PC-3 (cell line): Measurements from ENCODE around the gene NACAD. TPM values are rescaled to one million over a fixed set of nuclear protein-coding genes. Genes with fewer than 3 reads are reported as not detected.

Source experiments
- ATAC-seq: fragments of 200-7000 bp; cut with Tn5 transposase; 2 replicates; pipeline ENCODE4 v1.9.1; 2020; ENCODE audit warnings: mild to moderate bottlenecking, moderate library complexity
- BruUV-seq: library from RNA; stranded (reverse); fragments of 400-500 nt; replicated peaks from 2 replicates; lab custom pipeline; 2021; lab: Mats Ljungman, UMichigan
- CTCF ChIA-PET: fragments of 300-600 bp; sonication (Branson Sonifier 250); formaldehyde crosslinking; loops from one replicate; lab custom pipeline; 2022; ENCODE audit warnings: antibody characterized with exemption; lab: Charles Lee
- POLR2A ChIA-PET: fragments of 300-600 bp; sonication (Branson Sonifier 250); formaldehyde crosslinking; loops from one replicate; lab custom pipeline; 2022; ENCODE audit warnings: antibody characterized with exemption; ENCODE audit not compliant: unreplicated experiment; lab: Charles Lee
- DNase-seq: peaks from one replicate; pipeline ENCODE4 v3.0.0-alpha.2; 2015
- H2AFZ ChIP-seq: fragments of 300-600 bp; sonication (generic); 2 replicates; pipeline ENCODE4 v1.6.0; 2016; ENCODE audit warnings: antibody characterized with exemption, low read length
- H3F3A ChIP-seq: fragments of 300-600 bp; sonication (generic); one replicate; pipeline ENCODE4 v1.6.0; 2017; ENCODE audit warnings: antibody characterized with exemption, low read length, control low read depth, mild to moderate bottlenecking; ENCODE audit not compliant: unreplicated experiment
- H3K27ac ChIP-seq: fragments of 300-600 bp; sonication (generic); 2 replicates; pipeline ENCODE4 v1.5.1; 2016; ENCODE audit warnings: mild to moderate bottlenecking, low read length
- H3K27me3 ChIP-seq: fragments of 300-600 bp; sonication (generic); 2 replicates; pipeline ENCODE4 v1.6.1; 2016; ENCODE audit warnings: low read length, mixed read lengths
- H3K36me3 ChIP-seq: fragments of 300-600 bp; sonication (generic); 2 replicates; pipeline ENCODE4 v1.6.1; 2016; ENCODE audit warnings: low read depth, mixed run types, low read length, mixed read lengths
- H3K4me1 ChIP-seq: fragments of 300-600 bp; sonication (generic); 2 replicates; pipeline ENCODE4 v1.5.1; 2016; ENCODE audit warnings: low read length; ENCODE audit not compliant: insufficient read depth
- H3K4me2 ChIP-seq: fragments of 300-600 bp; sonication (generic); 2 replicates; pipeline ENCODE4 v1.6.0; 2016; ENCODE audit warnings: low read length
- H3K4me3 ChIP-seq: fragments of 300-600 bp; sonication (generic); 2 replicates; pipeline ENCODE4 v1.5.1; 2016; ENCODE audit warnings: mild to moderate bottlenecking, low read length, mixed read lengths
- H3K79me2 ChIP-seq: fragments of 300-600 bp; sonication (generic); 2 replicates; pipeline ENCODE4 v1.6.1; 2017; ENCODE audit warnings: low read length, mixed read lengths
- H3K9ac ChIP-seq: fragments of 300-600 bp; sonication (generic); 2 replicates; pipeline ENCODE4 v1.6.0; 2016; ENCODE audit warnings: mild to moderate bottlenecking, low read length
- H3K9me2 ChIP-seq: fragments of 300-600 bp; sonication (generic); replicated peaks from 2 replicates; pipeline ENCODE4 v1.6.1; 2016; ENCODE audit warnings: mixed run types, low read length, mixed read lengths
- H3K9me3 ChIP-seq: fragments of 300-600 bp; sonication (generic); 2 replicates; pipeline ENCODE4 v1.6.1; 2016; ENCODE audit warnings: low read length, mixed read lengths
- H4K20me1 ChIP-seq: fragments of 300-600 bp; sonication (generic); 2 replicates; pipeline ENCODE4 v1.6.1; 2016; ENCODE audit warnings: low read length, mixed read lengths
- CTCF ChIP-seq: fragments of 300-600 bp; sonication (generic); conservative IDR thresholded peaks from 2 replicates; pipeline ENCODE4 v1.5.1; 2017; ENCODE audit warnings: antibody characterized with exemption, low read depth, mild to moderate bottlenecking, low read length
- EZH2 ChIP-seq: fragments of 300-600 bp; sonication (generic); IDR thresholded peaks from one replicate; pipeline ENCODE4 v1.6.1; 2017; ENCODE audit warnings: antibody characterized with exemption, mild to moderate bottlenecking, low read length; ENCODE audit not compliant: unreplicated experiment
- EZH2phosphoT487 ChIP-seq: fragments of 300-600 bp; sonication (generic); IDR thresholded peaks from 2 replicates; pipeline ENCODE4 v1.6.1; 2018; ENCODE audit warnings: mild to moderate bottlenecking, antibody characterized with exemption, low read length, borderline replicate concordance
- intact Hi-C: fragments of 100-400 bp; cut with micrococcal nuclease; formaldehyde crosslinking; loops from 2 replicates; pipeline ENCODE4 v1.9.0; 2023
- total RNA-seq: library from RNA; depleted of rRNA; stranded (reverse); fragments of >200 nt; gene quantifications from 2 replicates; pipeline ENCODE4 v1.2.3, GENCODE V29; 2014

The NACAD gene
- total RNA-seq, 1 experiment from 2014 or later: 0.26 TPM

- ChIA-PET POLR2A (no interaction called here), CTCF (no interaction called here)
- DNase-seq (no peak), ATAC-seq (no peak)
- Histone ChIP-seq H3K9me2 (no peaks in the 10 kb centered on the region), H3K4me2 (no peak overlapping the region), H3K4me3 (no peak overlapping the region), H3K9ac (no peak overlapping the region), H2AFZ (no peak overlapping the region), H3K36me3 (peaks cover 70% of the 10 kb centered on the region), H4K20me1 (peaks cover 35% of the 10 kb centered on the region; the same call in 1 of the 2 replicates), H3K27ac (no peak overlapping the region), H3K9me3 (no peaks in the 10 kb centered on the region), H3K4me1 (peaks cover 24% of the 10 kb centered on the region), H3K79me2 (peaks cover 62% of the 10 kb centered on the region), H3F3A (no peaks in the 10 kb centered on the region), H3K27me3 (no peaks in the 10 kb centered on the region)
- BruUV-seq: no TSS peak
- intact Hi-C loops: no loop called here
- TF ChIP-seq EZH2: no peak
- no peak for TF ChIP-seq CTCF
- TF ChIP-seq EZH2phosphoT487: no peak
These were observed 18.1 kb upstream of the NACAD start for GRCh38 chr7:45106820-45107219.

GRCh38 chr7:45105588-45106188 is 16.9 kb upstream of the NACAD start:
- peaks cover 54% of the 10 kb centered on the region for H3K79me2 ChIP-seq
- no peaks in the 10 kb centered on the region for H3K27me3 ChIP-seq
- intact Hi-C loops: no loop called here
- peaks cover 24% of the 10 kb centered on the region for H3K4me1 ChIP-seq
- no peaks in the 10 kb centered on the region for H3K9me2 ChIP-seq
- H3F3A ChIP-seq: no peaks in the 10 kb centered on the region
- ChIA-PET CTCF (no interaction called here), POLR2A (no interaction called here)
- TF ChIP-seq CTCF (no peak), EZH2 (no peak), EZH2phosphoT487 (no peak)
- H3K4me2 ChIP-seq: no peak overlapping the region
- H2AFZ ChIP-seq: no peak overlapping the region
- H3K9me3 ChIP-seq: no peaks in the 10 kb centered on the region
- H4K20me1 ChIP-seq: peaks cover 35% of the 10 kb centered on the region; the same call in 1 of the 2 replicates
- BruUV-seq: no TSS peak
- DNase-seq (no peak), ATAC-seq (no peak)
- H3K36me3 ChIP-seq: peaks cover 81% of the 10 kb centered on the region
- H3K27ac ChIP-seq: no peak overlapping the region
- no peak overlapping the region for H3K4me3 ChIP-seq
- H3K9ac ChIP-seq: no peak overlapping the region

GRCh38 chr7:45104844-45105587 is 16.2 kb upstream of the NACAD start:
- Histone ChIP-seq H3K4me2 (no peak overlapping the region), H3K9ac (no peak overlapping the region), H3F3A (no peaks in the 10 kb centered on the region), H4K20me1 (peaks cover 33% of the 10 kb centered on the region; the same call in 1 of the 2 replicates), H3K36me3 (peaks cover 88% of the 10 kb centered on the region), H3K9me2 (no peaks in the 10 kb centered on the region), H3K9me3 (no peaks in the 10 kb centered on the region), H3K4me1 (peaks cover 18% of the 10 kb centered on the region), H3K4me3 (no peak overlapping the region), H2AFZ (no peak overlapping the region), H3K79me2 (peaks cover 47% of the 10 kb centered on the region), H3K27ac (no peak overlapping the region), H3K27me3 (no peaks in the 10 kb centered on the region)
- no peak for TF ChIP-seq CTCF
- TF ChIP-seq EZH2phosphoT487: no peak
- CTCF ChIA-PET: no interaction called here
- BruUV-seq: no TSS peak
- ATAC-seq (no peak), DNase-seq (no peak)
- intact Hi-C loops: no loop called here
- POLR2A ChIA-PET: no interaction called here
